Endothelial cell of coronary artery (primary cell): ENCODE measurements around the gene SLC16A1. TPM values are rescaled to one million over a fixed set of nuclear protein-coding genes. Genes with fewer than 3 reads are reported as not detected.

Source experiments
- total RNA-seq: library from RNA; depleted of rRNA; stranded (reverse); fragments of >200 nt; gene quantifications from 2 replicates; pipeline ENCODE4 v1.2.3, GENCODE V29; 2014

Gene SLC16A1, protein sequence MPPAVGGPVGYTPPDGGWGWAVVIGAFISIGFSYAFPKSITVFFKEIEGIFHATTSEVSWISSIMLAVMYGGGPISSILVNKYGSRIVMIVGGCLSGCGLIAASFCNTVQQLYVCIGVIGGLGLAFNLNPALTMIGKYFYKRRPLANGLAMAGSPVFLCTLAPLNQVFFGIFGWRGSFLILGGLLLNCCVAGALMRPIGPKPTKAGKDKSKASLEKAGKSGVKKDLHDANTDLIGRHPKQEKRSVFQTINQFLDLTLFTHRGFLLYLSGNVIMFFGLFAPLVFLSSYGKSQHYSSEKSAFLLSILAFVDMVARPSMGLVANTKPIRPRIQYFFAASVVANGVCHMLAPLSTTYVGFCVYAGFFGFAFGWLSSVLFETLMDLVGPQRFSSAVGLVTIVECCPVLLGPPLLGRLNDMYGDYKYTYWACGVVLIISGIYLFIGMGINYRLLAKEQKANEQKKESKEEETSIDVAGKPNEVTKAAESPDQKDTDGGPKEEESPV
- total RNA-seq: 123 and 127 TPM in 2 replicates

DNA sequence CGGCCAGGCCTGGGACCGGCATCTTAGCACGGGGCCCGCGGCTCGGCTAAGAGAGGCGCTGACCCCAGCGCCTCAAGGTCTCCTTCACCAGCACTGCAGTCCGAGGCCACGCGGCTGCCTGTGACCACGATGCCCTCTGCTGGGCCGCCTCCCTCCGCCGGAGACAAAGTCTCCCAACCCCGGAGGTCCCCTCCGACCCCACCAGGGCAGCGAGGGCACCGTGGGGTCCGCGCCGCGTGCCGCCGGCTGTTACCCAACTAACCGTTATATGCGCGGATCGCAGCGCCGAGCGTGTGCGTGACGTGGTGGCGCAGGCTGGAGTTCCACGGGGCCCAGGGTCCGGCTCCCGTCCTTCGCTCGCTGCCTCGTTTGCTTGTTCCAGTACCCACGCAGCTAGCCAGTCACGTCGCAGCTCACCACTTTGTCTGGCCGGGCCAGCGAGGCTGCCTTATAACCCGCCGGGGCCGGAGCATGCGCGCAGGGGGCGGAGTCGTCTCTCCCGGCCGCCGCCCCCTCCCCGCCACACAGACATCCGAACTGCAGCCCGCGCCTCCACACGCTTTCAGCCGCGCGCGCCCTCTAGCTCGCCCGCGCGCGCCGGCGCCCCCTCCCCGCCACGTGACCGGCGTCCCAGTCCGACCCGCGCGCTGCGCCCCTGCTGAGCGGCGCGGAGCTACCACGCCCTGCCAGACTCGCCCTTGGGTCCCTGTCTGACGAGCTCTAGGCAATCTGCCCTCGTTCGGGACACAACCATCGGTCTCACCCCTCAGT lies at the start of gene SLC16A1:
TSS of gene SLC16A1 (minus strand) at position 424 of the 771 bp plus-strand sequence. CDS start 26,888 bp downstream, outside the sequence.

Other genes with a start within 250 kb of the SLC16A1 start
- gene RHOC, start 249.1 kb downstream of the SLC16A1 start, total RNA-seq: 976 and 1,028 TPM in 2 replicates
- 0.63 and 0.85 TPM in 2 replicates for gene PPM1J, start 240.9 kb downstream of the SLC16A1 start, total RNA-seq
- gene LRIG2, start 117.0 kb upstream of the SLC16A1 start, total RNA-seq: 9.4 and 13.7 TPM in 2 replicates